ENCODE data around the gene DCANP1.

DCANP1 gene

DNA sequence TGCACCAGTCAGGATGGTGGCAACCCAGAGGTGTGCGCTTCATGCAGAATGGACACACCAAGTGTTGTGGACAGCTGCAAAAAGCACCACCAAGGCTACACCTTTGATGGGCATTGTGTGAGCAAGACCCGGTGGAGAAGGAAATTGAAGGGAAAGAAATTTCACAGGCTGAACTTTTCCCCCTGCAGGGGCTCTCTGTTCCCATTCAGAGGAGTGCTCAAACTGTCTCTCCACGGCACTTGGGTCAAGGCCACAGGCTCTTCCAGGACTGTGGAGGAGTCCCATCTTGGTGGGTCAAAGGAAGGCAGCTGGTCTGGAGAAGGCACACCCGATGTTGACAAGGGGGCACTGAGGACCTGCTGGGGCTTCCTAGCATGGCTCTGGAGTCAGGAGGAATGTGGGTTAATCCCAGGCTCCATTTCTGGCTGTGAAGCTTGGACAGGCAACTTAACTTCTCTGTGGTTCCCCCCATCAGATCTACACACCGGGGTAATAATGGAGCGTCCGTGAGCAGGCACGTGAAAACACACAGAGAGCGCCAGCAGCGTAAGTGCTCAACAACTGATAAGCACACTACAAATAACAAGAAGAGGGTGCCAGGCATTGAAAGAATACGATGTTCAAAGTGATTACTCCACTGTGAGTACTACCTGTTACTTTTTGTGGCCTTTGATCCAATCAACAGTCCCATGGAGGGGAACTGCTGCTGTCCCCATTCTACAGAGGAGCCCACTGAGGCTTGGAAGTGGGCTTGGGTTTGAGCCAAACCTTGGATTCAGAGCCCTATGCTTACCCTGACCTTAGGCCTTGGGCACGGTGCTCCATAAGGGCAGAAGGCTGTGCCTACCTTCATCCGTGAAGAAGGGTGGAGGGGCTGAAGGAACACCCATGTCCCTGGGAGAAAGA, 39.2 kb upstream of the DCANP1 start:
- DNase-seq (ENCODE audit: extremely low read depth, low read depth): no peak
- no peak overlapping the region for H3K4me3 ChIP-seq (replicated peaks; ENCODE audit: low read depth, low read length)
- TF ChIP-seq, protein P1, sequence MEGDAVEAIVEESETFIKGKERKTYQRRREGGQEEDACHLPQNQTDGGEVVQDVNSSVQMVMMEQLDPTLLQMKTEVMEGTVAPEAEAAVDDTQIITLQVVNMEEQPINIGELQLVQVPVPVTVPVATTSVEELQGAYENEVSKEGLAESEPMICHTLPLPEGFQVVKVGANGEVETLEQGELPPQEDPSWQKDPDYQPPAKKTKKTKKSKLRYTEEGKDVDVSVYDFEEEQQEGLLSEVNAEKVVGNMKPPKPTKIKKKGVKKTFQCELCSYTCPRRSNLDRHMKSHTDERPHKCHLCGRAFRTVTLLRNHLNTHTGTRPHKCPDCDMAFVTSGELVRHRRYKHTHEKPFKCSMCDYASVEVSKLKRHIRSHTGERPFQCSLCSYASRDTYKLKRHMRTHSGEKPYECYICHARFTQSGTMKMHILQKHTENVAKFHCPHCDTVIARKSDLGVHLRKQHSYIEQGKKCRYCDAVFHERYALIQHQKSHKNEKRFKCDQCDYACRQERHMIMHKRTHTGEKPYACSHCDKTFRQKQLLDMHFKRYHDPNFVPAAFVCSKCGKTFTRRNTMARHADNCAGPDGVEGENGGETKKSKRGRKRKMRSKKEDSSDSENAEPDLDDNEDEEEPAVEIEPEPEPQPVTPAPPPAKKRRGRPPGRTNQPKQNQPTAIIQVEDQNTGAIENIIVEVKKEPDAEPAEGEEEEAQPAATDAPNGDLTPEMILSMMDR (IDR thresholded peaks at IDR 0.05; ENCODE audit: low read depth, low read length, missing control alignments): no peak

DNA sequence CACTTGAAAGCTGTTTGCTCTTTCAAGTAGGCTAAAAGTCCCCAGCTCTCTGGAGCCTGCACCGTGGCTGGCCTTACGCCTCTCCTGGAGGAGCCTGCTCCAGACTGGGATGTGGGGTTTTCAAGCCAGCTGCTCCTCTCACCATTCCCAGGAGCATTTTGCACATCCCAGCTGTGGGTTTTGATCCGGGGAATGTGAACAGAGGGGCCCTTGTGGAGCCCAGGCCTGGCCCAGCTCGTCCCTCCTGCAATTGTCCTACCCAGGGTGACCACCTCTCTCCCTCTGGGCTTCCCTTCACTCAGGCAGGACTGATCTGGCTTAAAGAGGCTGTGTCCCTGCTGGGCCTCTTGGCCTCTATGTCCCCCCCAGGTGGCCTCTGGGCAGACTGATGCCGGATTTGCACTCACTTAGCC, 37.5 kb upstream of the DCANP1 start:
- TF ChIP-seq, protein P1 (IDR thresholded peaks at IDR 0.05; ENCODE audit: low read depth, low read length, missing control alignments): no peak
- no peak overlapping the region for H3K4me3 ChIP-seq (replicated peaks; ENCODE audit: low read depth, low read length)
- DNase-seq (ENCODE audit: extremely low read depth, low read depth): no peak

DNA sequence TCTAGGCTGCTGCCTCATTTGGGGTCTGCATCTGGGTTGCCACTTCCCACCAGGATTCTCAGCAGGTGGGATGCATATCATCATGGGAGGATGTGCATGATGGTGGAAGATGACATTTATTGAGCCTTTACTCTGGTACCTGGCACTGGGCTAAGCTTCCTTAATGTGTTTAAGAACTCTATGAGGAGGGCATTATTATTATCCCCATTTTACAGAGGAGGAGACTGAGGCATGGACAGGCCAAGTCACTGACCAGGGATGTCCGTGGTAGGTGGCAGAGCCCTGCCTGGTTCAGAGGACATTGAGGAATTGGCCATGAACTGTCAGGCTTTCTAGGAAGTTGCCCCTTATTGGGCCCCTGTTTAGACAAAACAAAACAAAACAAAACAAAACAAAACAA, 36.1 kb upstream of the DCANP1 start:
- TF ChIP-seq, protein P1 (IDR thresholded peaks at IDR 0.05; ENCODE audit: low read depth, low read length, missing control alignments): no peak
- DNase-seq (ENCODE audit: extremely low read depth, low read depth): no peak
- no peak overlapping the region for H3K4me3 ChIP-seq (replicated peaks; ENCODE audit: low read depth, low read length)

DNA sequence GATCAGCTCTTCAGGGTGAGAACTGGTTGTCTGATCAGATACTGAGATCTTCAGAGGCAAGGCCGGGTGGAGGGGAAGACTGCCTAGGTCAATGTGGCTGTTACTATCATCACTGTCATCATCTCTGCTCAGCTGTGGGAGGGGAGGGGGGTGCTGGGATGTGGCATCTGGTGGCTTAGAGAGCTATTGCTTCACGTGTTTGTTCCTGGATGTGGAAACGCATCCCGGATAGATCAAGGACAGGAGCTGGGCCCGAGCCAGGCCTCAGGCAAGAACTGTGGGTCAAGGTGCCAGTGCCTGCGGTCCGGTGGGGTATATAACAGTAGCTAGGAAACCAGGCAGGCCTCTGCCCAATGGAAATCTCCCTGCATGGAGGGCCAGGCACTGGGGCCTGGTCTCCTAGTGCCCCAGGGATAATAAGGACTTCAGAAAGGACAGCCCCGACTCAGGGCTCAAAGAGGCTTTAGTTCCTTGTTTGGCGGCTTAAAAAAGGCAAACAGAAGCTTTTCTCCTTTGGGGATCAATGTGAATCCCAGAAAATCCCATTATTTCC, 35.3 kb upstream of the DCANP1 start:
- H3K4me3 ChIP-seq (replicated peaks; ENCODE audit: low read depth, low read length): no peak overlapping the region
- no peak for DNase-seq (ENCODE audit: extremely low read depth, low read depth)
- TF ChIP-seq, protein P1 (IDR thresholded peaks at IDR 0.05; ENCODE audit: low read depth, low read length, missing control alignments): no peak

DNA sequence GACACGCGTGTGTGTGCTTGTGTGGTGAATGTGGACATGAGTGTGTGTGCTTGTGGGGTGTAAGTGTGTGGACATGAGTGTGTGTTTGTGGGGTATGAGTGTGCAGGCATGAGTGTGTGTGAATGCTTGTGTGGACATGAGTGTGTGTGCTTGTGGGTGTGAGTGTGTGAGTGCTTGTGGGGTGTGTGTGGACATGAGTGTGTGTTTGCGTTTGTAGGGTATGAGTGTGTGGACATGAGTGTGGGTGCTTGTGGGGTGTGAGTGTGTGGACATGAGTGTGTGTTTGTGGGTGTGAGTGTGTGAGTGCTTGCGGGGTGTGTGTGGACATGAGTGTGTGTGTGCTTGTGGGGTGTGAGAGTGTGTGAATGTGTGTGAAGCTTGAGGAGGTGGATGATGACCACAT, 34.8 kb upstream of the DCANP1 start:
- no peak for DNase-seq (ENCODE audit: extremely low read depth, low read depth)
- no peak overlapping the region for H3K4me3 ChIP-seq (replicated peaks; ENCODE audit: low read depth, low read length)
- TF ChIP-seq, protein P1 (IDR thresholded peaks at IDR 0.05; ENCODE audit: low read depth, low read length, missing control alignments): no peak

DNA sequence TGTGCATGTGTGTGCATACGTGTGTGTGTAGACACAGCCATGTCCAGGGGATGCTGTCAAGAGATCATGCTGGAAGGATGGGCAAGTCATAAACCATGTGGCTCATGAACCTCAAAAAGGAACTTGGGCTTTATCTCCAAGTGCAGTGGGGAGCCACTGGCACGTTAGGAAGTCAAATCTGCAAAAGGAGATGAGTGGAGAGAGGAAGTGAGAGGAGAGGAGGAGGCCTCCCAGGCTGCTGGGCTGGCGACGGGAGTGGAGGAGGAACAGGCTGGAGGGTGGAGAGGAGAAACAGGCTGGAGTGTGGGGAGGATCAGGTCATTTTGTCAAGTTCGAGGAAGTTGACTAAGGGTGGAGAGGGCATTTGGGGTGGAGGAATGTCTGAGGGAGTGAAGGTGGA, 34.2 kb upstream of the DCANP1 start:
- DNase-seq (ENCODE audit: extremely low read depth, low read depth): no peak
- TF ChIP-seq, protein P1 (IDR thresholded peaks at IDR 0.05; ENCODE audit: low read depth, low read length, missing control alignments): no peak

More for the DNA sequence above, 34.2 kb upstream of the DCANP1 start:
- H3K4me3 ChIP-seq (replicated peaks; ENCODE audit: low read depth, low read length): no peak overlapping the region

Measured in HFF-Myc (cell line).